ENCODE data around the gene TIMP2. TPM values are rescaled to one million over a fixed set of nuclear protein-coding genes. Genes with fewer than 3 reads are reported as not detected.

TIMP2 gene
- total and polyA plus RNA-seq, 2 of the 13 experiments (the other 11 are each of a cell fraction or from before 2014, with no cell fraction given): 3.8 to 8.5 TPM

- TF ChIP-seq ZNF512 (CRISPR knock-in tag; IDR thresholded peaks at IDR 0.05) (no peak), ZUFSP (CRISPR knock-in tag; IDR thresholded peaks at IDR 0.05; ENCODE audit: borderline replicate concordance) (no peak), ZNF777 (CRISPR knock-in tag; IDR thresholded peaks at IDR 0.05) (no peak), HDAC1 (CRISPR knock-in tag; IDR thresholded peaks at IDR 0.05) (peak; percentile 49; the same call in 1 of the 2 replicates), ERF (CRISPR knock-in tag; IDR thresholded peaks at IDR 0.05) (no peak), MTF2 (CRISPR knock-in tag; IDR thresholded peaks at IDR 0.05; ENCODE audit: borderline replicate concordance) (no peak), SRSF4 (IDR thresholded peaks at IDR 0.05; ENCODE audit: low read depth, low read length, poor library complexity, severe bottlenecking) (no peak), ZBTB39 (CRISPR knock-in tag; IDR thresholded peaks at IDR 0.05) (no peak), NRL (CRISPR knock-in tag; IDR thresholded peaks at IDR 0.05; ENCODE audit: borderline replicate concordance) (no peak), ATF6 (CRISPR knock-in tag; conservative IDR thresholded peaks at IDR 0.05) (no peak), ZNF547 (CRISPR knock-in tag; IDR thresholded peaks at IDR 0.05) (no peak), NR3C1 (CRISPR knock-in tag; IDR thresholded peaks at IDR 0.05) (no peak), DDIT3 (CRISPR knock-in tag; IDR thresholded peaks at IDR 0.05) (no peak), ETV5 (CRISPR knock-in tag; IDR thresholded peaks at IDR 0.05; ENCODE audit: borderline replicate concordance) (peak; percentile 21; the same call in 1 of the 2 replicates), SPEN (CRISPR knock-in tag; IDR thresholded peaks at IDR 0.05; ENCODE audit: low read depth) (no peak; the same call in 1 of the 2 replicates), CSRNP2 (CRISPR knock-in tag; conservative IDR thresholded peaks at IDR 0.05; ENCODE audit: low read depth) (no peak), ZNF234 (CRISPR knock-in tag; conservative IDR thresholded peaks at IDR 0.05) (no peak), HNRNPH1 (optimal IDR thresholded peaks at IDR 0.05; ENCODE audit: low read depth, low read length) (no peak), ZNF496 (CRISPR knock-in tag; IDR thresholded peaks at IDR 0.05; ENCODE audit: insufficient replicate concordance) (no peak), GPN1 (CRISPR knock-in tag; IDR thresholded peaks at IDR 0.05; ENCODE audit: borderline replicate concordance) (no peak), SMC3 (IDR thresholded peaks at IDR 0.05; ENCODE audit: low read length) (no peak), SMARCE1 (IDR thresholded peaks at IDR 0.05; ENCODE audit: borderline replicate concordance) (no peak)
Measured at GRCh38 chr17:78838574-78839005, 86.6 kb downstream of the TIMP2 start (continued).
